Measurements from ENCODE around the gene IMMP2L. TPM values are rescaled to one million over a fixed set of nuclear protein-coding genes. Genes with fewer than 3 reads are reported as not detected.

Gene IMMP2L
- total RNA-seq, 1 donor from 2014 or later: 11.1 TPM

DNA sequence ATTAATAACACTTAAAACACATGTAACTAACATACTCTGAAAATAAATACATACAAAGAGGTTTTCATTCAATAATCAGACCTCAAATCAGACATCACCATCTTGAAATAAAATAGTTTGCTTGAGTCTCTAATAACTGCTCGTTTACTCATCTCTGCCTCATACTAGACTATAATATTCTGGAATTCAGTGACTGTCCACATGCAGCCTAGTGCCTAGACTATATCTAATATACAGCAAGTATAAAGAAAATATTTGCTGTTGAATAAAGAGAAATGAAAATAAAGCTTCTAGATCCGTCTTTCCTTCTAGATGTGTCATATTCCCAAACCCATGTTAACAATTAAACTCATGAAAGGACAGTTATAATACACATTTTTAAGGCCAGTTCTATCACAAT lies 707.6 kb downstream of the IMMP2L start:
- DNase-seq (ENCODE audit: extremely low read depth, low read depth, low spot score): no peak

- DNase-seq (ENCODE audit: extremely low read depth, low read depth, low spot score): no peak
Measured at GRCh38 chr7:110854166-110854565, 708.1 kb downstream of the IMMP2L start.

- DNase-seq (ENCODE audit: extremely low read depth, low read depth, low spot score): no peak
Measured at GRCh38 chr7:110853263-110853662, 709.0 kb downstream of the IMMP2L start.

GRCh38 chr7:110852156-110852940 lies 709.9 kb downstream of the IMMP2L start:
- no peak for DNase-seq (ENCODE audit: extremely low read depth, low read depth, low spot score)

DNA sequence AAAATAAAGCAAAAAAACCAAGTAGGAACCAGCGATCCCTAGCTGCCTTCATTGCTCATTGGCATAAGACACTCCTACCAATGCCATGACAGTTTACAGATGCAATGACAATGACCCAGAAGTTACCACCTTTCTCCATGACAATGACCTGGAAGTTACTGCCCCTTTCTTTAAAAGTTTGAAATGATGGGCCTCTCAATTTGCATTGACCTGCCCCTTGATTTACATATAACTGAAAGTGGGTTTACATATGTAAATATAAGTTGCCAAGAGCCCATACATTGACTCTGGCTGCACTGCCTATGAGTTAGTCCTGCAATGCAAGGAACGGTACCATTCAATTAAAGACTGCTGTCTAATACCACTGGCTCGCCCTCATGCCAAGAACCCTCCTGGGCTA lies 712.1 kb downstream of the IMMP2L start:
- no peak for DNase-seq (ENCODE audit: extremely low read depth, low read depth, low spot score)

- no peak for DNase-seq (ENCODE audit: extremely low read depth, low read depth, low spot score)
Measured at GRCh38 chr7:110842796-110843195, 719.5 kb downstream of the IMMP2L start.

GRCh38 chr7:110841840-110842545 lies 720.3 kb downstream of the IMMP2L start:
- DNase-seq (ENCODE audit: extremely low read depth, low read depth, low spot score): no peak

GRCh38 chr7:110839866-110840265 lies 722.4 kb downstream of the IMMP2L start:
- DNase-seq (ENCODE audit: extremely low read depth, low read depth, low spot score): no peak

DNA sequence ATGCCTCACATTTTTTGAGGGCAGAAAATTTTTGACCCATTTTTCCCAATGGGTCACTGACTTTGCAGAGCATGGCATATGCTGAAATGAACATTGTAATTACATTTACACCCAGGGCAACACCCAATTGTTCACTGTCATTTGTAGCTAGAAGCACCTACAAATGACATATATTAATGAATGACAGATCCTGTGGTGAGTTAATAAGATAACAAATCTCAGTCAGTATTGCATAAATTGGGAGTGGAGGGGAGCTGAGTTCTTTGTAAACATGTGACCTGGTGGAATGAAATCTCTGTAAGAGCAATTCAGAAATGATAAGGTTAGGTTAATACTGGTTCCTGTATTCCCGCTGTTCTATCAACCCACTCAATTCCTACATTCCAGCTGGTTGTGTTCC lies 726.4 kb downstream of the IMMP2L start:
- DNase-seq (ENCODE audit: extremely low read depth, low read depth, low spot score): no peak

- no peak for DNase-seq (ENCODE audit: extremely low read depth, low read depth, low spot score)
Measured at GRCh38 chr7:110835218-110835617, 727.1 kb downstream of the IMMP2L start.

GRCh38 chr7:110831419-110831818 lies 730.9 kb downstream of the IMMP2L start:
- no peak for DNase-seq (ENCODE audit: extremely low read depth, low read depth, low spot score)

- no peak for DNase-seq (ENCODE audit: extremely low read depth, low read depth, low spot score)
Measured at GRCh38 chr7:110830778-110831177, 731.5 kb downstream of the IMMP2L start.

DNA sequence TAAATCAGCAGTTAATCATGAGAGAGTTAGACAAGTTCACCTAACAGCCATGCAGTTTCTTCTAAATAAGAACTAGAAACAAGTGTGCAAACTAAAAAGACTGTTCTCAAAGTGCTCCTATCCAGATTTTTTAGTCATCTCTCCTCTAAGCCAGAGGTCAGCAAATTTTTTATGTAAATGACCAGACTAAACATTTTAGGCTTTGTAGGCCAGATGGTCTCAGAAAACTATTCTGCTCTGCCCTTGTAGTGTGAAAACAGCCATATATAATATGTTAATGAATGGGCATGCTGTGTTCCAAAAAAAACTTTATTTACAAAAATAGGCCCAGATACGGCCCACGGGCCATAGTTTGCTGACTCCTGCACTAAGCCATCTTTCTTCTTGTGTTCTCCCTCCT lies 734.4 kb downstream of the IMMP2L start:
- DNase-seq (ENCODE audit: extremely low read depth, low read depth, low spot score): no peak

DNA sequence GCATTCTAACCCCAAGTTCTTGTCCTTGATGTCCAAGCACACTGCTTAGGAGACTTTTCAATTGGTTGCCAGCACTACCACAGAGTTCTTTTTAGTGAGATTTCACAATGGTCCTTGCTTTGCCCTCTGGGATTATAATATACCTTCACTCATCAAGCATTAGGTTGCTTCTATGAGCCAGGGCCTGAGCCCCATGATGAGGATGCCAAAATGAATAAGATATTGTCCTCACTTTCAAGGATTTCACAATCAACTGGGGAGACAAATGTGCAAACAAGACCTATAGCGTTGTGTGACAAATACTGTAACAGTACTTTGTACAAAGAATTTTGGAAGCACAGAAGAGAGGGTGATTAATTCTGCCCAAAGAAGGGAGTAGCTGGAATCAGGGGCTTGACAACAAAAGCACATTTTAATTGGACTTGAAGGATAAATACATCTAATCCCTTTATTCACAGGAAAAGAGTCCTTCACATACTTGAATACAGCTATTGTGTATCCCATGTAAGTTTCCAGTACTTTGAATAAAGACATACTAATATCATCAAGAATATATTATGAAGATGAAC lies 734.9 kb downstream of the IMMP2L start:
- DNase-seq (ENCODE audit: extremely low read depth, low read depth, low spot score): no peak

DNA sequence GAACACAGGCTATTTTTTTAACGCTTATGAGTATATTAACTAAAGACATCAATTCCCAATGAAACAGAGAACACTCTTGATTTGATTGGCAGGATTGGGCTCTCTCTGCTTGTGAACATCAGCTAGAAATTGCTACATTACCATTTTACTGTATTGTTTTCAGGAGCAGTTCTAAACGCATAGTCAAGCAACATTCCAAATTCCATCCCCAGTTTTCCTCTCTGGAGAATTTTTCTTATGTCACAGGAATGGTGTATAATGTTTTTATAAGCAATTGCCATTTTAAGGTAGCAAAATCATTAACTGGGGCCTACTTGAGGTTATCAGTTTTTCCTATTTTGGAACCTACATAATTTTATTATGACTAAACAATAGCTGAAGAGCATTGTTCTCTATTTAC lies 748.3 kb downstream of the IMMP2L start:
- no peak for DNase-seq (ENCODE audit: extremely low read depth, low read depth, low spot score)

DNA sequence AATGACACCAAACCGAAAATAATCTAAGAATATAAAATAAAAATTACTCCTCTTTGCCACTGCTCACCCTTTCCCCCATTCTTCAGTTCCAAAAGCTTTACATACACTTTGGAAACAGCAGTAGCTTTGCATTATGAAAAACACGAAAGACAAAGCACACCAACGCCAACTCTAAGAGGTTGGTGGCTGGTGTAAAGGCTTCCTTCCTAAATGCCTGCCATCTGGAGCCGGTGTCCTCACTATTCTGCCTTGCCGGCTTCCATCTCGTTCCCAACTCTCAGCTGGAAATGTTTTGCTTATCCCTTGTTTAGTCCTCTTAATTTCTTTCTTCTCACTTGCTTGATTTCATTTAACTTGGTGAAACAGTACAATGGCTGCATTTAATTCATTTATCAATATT lies 752.5 kb downstream of the IMMP2L start:
- DNase-seq (ENCODE audit: extremely low read depth, low read depth, low spot score): no peak

DNA sequence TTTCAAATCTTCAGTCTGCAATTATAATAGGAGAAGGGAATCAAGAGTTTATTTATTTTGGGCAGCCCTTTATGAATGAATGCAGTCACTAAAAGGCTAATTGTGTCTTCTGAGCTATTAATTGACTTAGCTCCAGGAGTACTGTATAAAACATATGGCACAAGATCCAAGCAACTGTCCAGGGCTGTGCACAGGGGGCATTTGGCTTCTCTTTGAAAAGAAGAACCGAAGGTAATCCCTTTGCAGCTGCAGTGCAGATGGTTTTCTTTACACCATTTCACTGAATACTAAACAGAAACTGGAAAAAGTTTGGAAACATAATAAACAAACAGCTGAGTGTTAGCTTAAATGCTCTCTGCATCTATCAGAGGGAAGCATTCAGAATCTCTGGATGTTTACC lies 753.9 kb downstream of the IMMP2L start:
- no peak for DNase-seq (ENCODE audit: extremely low read depth, low read depth, low spot score)

DNA sequence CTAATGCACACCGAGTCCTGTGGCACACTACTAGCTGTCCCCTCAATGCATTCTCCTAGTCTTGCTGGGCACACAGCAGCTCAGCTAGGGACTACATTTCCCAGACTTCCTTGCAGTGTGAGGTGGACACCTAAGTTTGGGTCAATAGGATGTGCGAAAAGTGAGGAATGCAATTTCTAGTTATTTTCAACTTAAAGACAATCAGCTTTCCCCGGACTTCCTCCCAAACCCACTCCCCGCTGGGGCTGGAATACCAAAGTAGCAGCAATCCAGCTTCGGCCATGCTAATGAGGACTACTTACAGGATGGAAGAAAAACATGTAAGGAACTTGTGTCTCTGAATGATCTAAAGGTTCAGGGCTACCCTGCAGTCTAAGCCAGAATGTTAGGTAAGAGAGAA lies 757.8 kb downstream of the IMMP2L start:
- no peak for DNase-seq (ENCODE audit: extremely low read depth, low read depth, low spot score)

- DNase-seq (ENCODE audit: extremely low read depth, low read depth, low spot score): no peak
Measured at GRCh38 chr7:110803602-110804143, 758.6 kb downstream of the IMMP2L start.

GRCh38 chr7:110801502-110801901 lies 760.8 kb downstream of the IMMP2L start:
- DNase-seq (ENCODE audit: extremely low read depth, low read depth, low spot score): no peak

- DNase-seq (ENCODE audit: extremely low read depth, low read depth, low spot score): no peak
Measured at GRCh38 chr7:110800984-110801383, 761.3 kb downstream of the IMMP2L start.

DNA sequence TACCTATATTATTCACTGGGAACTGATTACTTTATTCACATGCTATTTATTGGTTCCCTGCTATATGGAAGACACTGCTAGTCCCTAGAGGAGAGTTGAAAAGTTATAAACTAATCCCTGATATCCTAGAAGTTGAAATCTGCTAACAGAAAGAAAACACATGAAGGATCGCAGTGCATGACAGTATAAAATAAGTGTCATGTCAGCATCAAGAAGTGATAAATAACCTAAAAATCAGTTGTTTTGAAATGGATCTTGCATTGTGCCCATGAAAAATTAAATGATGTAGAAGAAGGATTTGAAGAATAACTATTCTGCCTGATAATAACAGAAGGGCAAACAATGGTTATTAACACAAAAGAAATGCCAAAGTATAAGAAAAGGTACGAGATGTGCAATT lies 764.6 kb downstream of the IMMP2L start:
- DNase-seq (ENCODE audit: extremely low read depth, low read depth, low spot score): no peak
